PC-3 (cell line): ENCODE measurements around the gene ADGRG1. TPM values are rescaled to one million over a fixed set of nuclear protein-coding genes. Genes with fewer than 3 reads are reported as not detected.

Experiments used
- ATAC-seq: fragments of 200-7000 bp; cut with Tn5 transposase; 2 replicates; pipeline ENCODE4 v1.9.1; 2020; ENCODE audit warnings: mild to moderate bottlenecking, moderate library complexity
- BruUV-seq: library from RNA; stranded (reverse); fragments of 400-500 nt; replicated peaks from 2 replicates; lab custom pipeline; 2021; lab: Mats Ljungman, UMichigan
- CTCF ChIA-PET: fragments of 300-600 bp; sonication (Branson Sonifier 250); formaldehyde crosslinking; loops from one replicate; lab custom pipeline; 2022; ENCODE audit warnings: antibody characterized with exemption; lab: Charles Lee
- POLR2A ChIA-PET: fragments of 300-600 bp; sonication (Branson Sonifier 250); formaldehyde crosslinking; loops from one replicate; lab custom pipeline; 2022; ENCODE audit warnings: antibody characterized with exemption; ENCODE audit not compliant: unreplicated experiment; lab: Charles Lee
- DNase-seq: peaks from one replicate; pipeline ENCODE4 v3.0.0-alpha.2; 2015
- H2AFZ ChIP-seq: fragments of 300-600 bp; sonication (generic); 2 replicates; pipeline ENCODE4 v1.6.0; 2016; ENCODE audit warnings: antibody characterized with exemption, low read length
- H3F3A ChIP-seq: fragments of 300-600 bp; sonication (generic); one replicate; pipeline ENCODE4 v1.6.0; 2017; ENCODE audit warnings: antibody characterized with exemption, low read length, control low read depth, mild to moderate bottlenecking; ENCODE audit not compliant: unreplicated experiment
- H3K27ac ChIP-seq: fragments of 300-600 bp; sonication (generic); 2 replicates; pipeline ENCODE4 v1.5.1; 2016; ENCODE audit warnings: mild to moderate bottlenecking, low read length
- H3K27me3 ChIP-seq: fragments of 300-600 bp; sonication (generic); 2 replicates; pipeline ENCODE4 v1.6.1; 2016; ENCODE audit warnings: low read length, mixed read lengths
- H3K36me3 ChIP-seq: fragments of 300-600 bp; sonication (generic); 2 replicates; pipeline ENCODE4 v1.6.1; 2016; ENCODE audit warnings: low read depth, mixed run types, low read length, mixed read lengths
- H3K4me1 ChIP-seq: fragments of 300-600 bp; sonication (generic); 2 replicates; pipeline ENCODE4 v1.5.1; 2016; ENCODE audit warnings: low read length; ENCODE audit not compliant: insufficient read depth
- H3K4me2 ChIP-seq: fragments of 300-600 bp; sonication (generic); 2 replicates; pipeline ENCODE4 v1.6.0; 2016; ENCODE audit warnings: low read length
- H3K4me3 ChIP-seq: fragments of 300-600 bp; sonication (generic); 2 replicates; pipeline ENCODE4 v1.5.1; 2016; ENCODE audit warnings: mild to moderate bottlenecking, low read length, mixed read lengths
- H3K79me2 ChIP-seq: fragments of 300-600 bp; sonication (generic); 2 replicates; pipeline ENCODE4 v1.6.1; 2017; ENCODE audit warnings: low read length, mixed read lengths
- H3K9ac ChIP-seq: fragments of 300-600 bp; sonication (generic); 2 replicates; pipeline ENCODE4 v1.6.0; 2016; ENCODE audit warnings: mild to moderate bottlenecking, low read length
- H3K9me2 ChIP-seq: fragments of 300-600 bp; sonication (generic); replicated peaks from 2 replicates; pipeline ENCODE4 v1.6.1; 2016; ENCODE audit warnings: mixed run types, low read length, mixed read lengths
- H3K9me3 ChIP-seq: fragments of 300-600 bp; sonication (generic); 2 replicates; pipeline ENCODE4 v1.6.1; 2016; ENCODE audit warnings: low read length, mixed read lengths
- H4K20me1 ChIP-seq: fragments of 300-600 bp; sonication (generic); 2 replicates; pipeline ENCODE4 v1.6.1; 2016; ENCODE audit warnings: low read length, mixed read lengths
- CTCF ChIP-seq: fragments of 300-600 bp; sonication (generic); conservative IDR thresholded peaks from 2 replicates; pipeline ENCODE4 v1.5.1; 2017; ENCODE audit warnings: antibody characterized with exemption, low read depth, mild to moderate bottlenecking, low read length
- EZH2 ChIP-seq: fragments of 300-600 bp; sonication (generic); IDR thresholded peaks from one replicate; pipeline ENCODE4 v1.6.1; 2017; ENCODE audit warnings: antibody characterized with exemption, mild to moderate bottlenecking, low read length; ENCODE audit not compliant: unreplicated experiment
- EZH2phosphoT487 ChIP-seq: fragments of 300-600 bp; sonication (generic); IDR thresholded peaks from 2 replicates; pipeline ENCODE4 v1.6.1; 2018; ENCODE audit warnings: mild to moderate bottlenecking, antibody characterized with exemption, low read length, borderline replicate concordance
- intact Hi-C: fragments of 100-400 bp; cut with micrococcal nuclease; formaldehyde crosslinking; loops from 2 replicates; pipeline ENCODE4 v1.9.0; 2023
- total RNA-seq: library from RNA; depleted of rRNA; stranded (reverse); fragments of >200 nt; gene quantifications from 2 replicates; pipeline ENCODE4 v1.2.3, GENCODE V29; 2014

Gene ADGRG1
- total RNA-seq, 1 experiment from 2014 or later: 33.7 TPM

GRCh38 chr16:57600952-57601580, 27.4 kb upstream of the ADGRG1 start:
- Histone ChIP-seq H3F3A (no peaks in the 10 kb centered on the region), H3K9ac (no peak overlapping the region), H3K9me3 (no peaks in the 10 kb centered on the region), H2AFZ (peak overlapping the region; percentile 72), H3K4me2 (no peak overlapping the region), H4K20me1 (no peaks in the 10 kb centered on the region), H3K79me2 (no peaks in the 10 kb centered on the region), H3K4me3 (no peak overlapping the region), H3K27me3 (no peaks in the 10 kb centered on the region), H3K36me3 (no peaks in the 10 kb centered on the region), H3K9me2 (no peaks in the 10 kb centered on the region), H3K4me1 (peaks cover 8% of the 10 kb centered on the region; the same call in 1 of the 2 replicates), H3K27ac (no peak overlapping the region)
- POLR2A ChIA-PET: no interaction called here
- DNase-seq: no peak
- intact Hi-C loops: loop anchor here (1.0 to 2.0 kb wide), 2 partner anchors 10 to 48 kb away; no protein-coding TSS in a partner anchor
- TF ChIP-seq EZH2phosphoT487: no peak
- no peak for TF ChIP-seq EZH2
- no peak for TF ChIP-seq CTCF
- no TSS peak for BruUV-seq
- CTCF ChIA-PET: interaction anchor here (1.7 kb wide), 1 partner anchor 10 kb away, joined by 8 read pairs; no protein-coding TSS in a partner anchor
- ATAC-seq: no peak

- BruUV-seq: no TSS peak
- ATAC-seq (no peak), DNase-seq (no peak)
- Histone ChIP-seq H2AFZ (no peak overlapping the region), H3K4me2 (no peak overlapping the region), H3K27me3 (no peaks in the 10 kb centered on the region), H3K9ac (no peak overlapping the region), H3K36me3 (no peaks in the 10 kb centered on the region), H3K9me2 (no peaks in the 10 kb centered on the region), H3K27ac (no peak overlapping the region), H3K4me3 (no peak overlapping the region), H3K9me3 (no peaks in the 10 kb centered on the region), H3K79me2 (no peaks in the 10 kb centered on the region), H4K20me1 (no peaks in the 10 kb centered on the region), H3K4me1 (peaks cover 8% of the 10 kb centered on the region; the same call in 1 of the 2 replicates), H3F3A (no peaks in the 10 kb centered on the region)
- TF ChIP-seq CTCF (no peak), EZH2 (no peak), EZH2phosphoT487 (no peak)
- CTCF ChIA-PET: no interaction called here
- POLR2A ChIA-PET: no interaction called here
- intact Hi-C loops: loop anchor here (2.0 kb wide), 1 partner anchor 47 kb away; no protein-coding TSS in a partner anchor
These were observed 26.5 kb upstream of the ADGRG1 start for GRCh38 chr16:57601801-57602478.
